Activated gamma-delta T cell (primary cell): ENCODE data around the gene SNAP25.

Source experiments
- DNase-seq: peaks from one replicate; lab custom pipeline; 2025; lab: John Stamatoyannopoulos, UW

The SNAP25 gene

GRCh38 chr20:10304471-10305046 lies 85.9 kb downstream of the SNAP25 start:
- no peak for DNase-seq

- DNase-seq = no peak
These were observed 88.1 kb downstream of the SNAP25 start for GRCh38 chr20:10306440-10307358.

- DNase-seq = no peak
These were observed 88.7 kb downstream of the SNAP25 start for GRCh38 chr20:10307359-10307735.

- no peak for DNase-seq
These were observed 90.0 kb downstream of the SNAP25 start for GRCh38 chr20:10308652-10309051.

GRCh38 chr20:10309326-10309725 lies 90.7 kb downstream of the SNAP25 start:
- no peak for DNase-seq

- no peak for DNase-seq
These were observed 93.5 kb downstream of the SNAP25 start for GRCh38 chr20:10312111-10312510.

GRCh38 chr20:10313215-10313614 lies 94.6 kb downstream of the SNAP25 start:
- DNase-seq = no peak

- no peak for DNase-seq
These were observed 95.1 kb downstream of the SNAP25 start for GRCh38 chr20:10313701-10314100.

- DNase-seq = no peak
These were observed 95.6 kb downstream of the SNAP25 start for GRCh38 chr20:10314198-10314597.

- no peak for DNase-seq
These were observed 96.5 kb downstream of the SNAP25 start for GRCh38 chr20:10315138-10315537.

GRCh38 chr20:10316582-10316981 lies 98.0 kb downstream of the SNAP25 start:
- no peak for DNase-seq

- no peak for DNase-seq
These were observed 99.8 kb downstream of the SNAP25 start for GRCh38 chr20:10318291-10319024.

GRCh38 chr20:10319855-10320254 lies 101.2 kb downstream of the SNAP25 start:
- DNase-seq = no peak

- no peak for DNase-seq
These were observed 102.6 kb downstream of the SNAP25 start for GRCh38 chr20:10321138-10321717.

- DNase-seq = no peak
These were observed 103.7 kb downstream of the SNAP25 start for GRCh38 chr20:10322073-10323012.

- no peak for DNase-seq
These were observed 105.1 kb downstream of the SNAP25 start for GRCh38 chr20:10323729-10324128.

- DNase-seq = no peak
These were observed 105.7 kb downstream of the SNAP25 start for GRCh38 chr20:10324198-10324847.

- no peak for DNase-seq
These were observed 110.2 kb downstream of the SNAP25 start for GRCh38 chr20:10328897-10329255.

- no peak for DNase-seq
These were observed 110.9 kb downstream of the SNAP25 start for GRCh38 chr20:10329387-10330005.

GRCh38 chr20:10330071-10330470 lies 111.4 kb downstream of the SNAP25 start:
- no peak for DNase-seq
